ENCODE results near the gene CDK5RAP2. TPM values are rescaled to one million over a fixed set of nuclear protein-coding genes. Genes with fewer than 3 reads are reported as not detected.

CDK5RAP2 gene
- total RNA-seq, 2 experiments from 2014 or later: 76.0 to 81.6 TPM

DNA sequence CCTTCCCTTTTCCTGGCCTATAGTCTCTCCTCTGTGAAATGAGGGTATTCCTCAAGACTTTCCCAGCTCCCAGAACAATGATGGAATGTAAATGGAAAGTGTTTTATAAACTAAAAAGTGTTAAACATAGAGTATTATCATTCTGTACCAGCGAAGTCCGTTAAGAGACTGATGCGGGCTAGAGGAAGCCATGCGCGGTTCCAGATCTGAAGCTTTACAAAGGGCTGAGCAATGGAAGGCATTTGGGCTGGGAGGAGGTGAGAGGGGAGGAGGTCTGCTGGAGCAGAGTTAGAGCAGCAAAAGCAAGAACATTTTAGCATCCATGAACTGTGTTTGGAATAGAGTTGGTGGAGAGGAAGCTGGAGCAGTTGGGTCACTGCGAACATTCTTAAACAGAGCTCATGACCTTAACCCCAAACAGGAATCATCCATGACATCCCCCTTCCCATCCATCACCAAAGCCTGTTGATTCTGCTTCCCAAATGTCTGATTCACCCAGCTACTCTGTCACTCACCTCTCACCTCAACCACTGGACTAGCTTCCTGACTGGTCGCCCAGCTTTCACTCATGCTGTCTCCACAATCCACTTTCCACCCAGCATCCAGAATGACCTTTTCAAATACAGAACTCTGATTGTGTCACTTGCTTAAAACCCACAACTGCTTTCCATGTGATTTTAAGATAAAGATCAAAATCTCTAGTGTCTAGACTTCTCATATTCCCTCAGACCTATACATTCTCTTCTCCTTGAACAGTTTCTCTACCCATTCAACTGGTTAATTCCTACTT lies 37.1 kb downstream of the CDK5RAP2 start:
- no TSS peak for BruUV-seq (replicated peaks)
- Histone ChIP-seq H3K27ac (ENCODE audit: low read depth, low read length, poor library complexity, severe bottlenecking) (no peak overlapping the region), H3K36me3 (ENCODE audit: insufficient read depth, low read length) (peaks cover 93% of the 10 kb centered on the region), H3K4me3 (ENCODE audit: low read depth, low read length, poor library complexity, severe bottlenecking) (no peak overlapping the region), H2AFZ (ENCODE audit: low read length) (no peak overlapping the region), H4K20me1 (ENCODE audit: insufficient read depth, low read length) (no peaks in the 10 kb centered on the region), H3K79me2 (ENCODE audit: insufficient read depth, low read depth, low read length) (no peaks in the 10 kb centered on the region), H3K9me3 (ENCODE audit: low read length) (no peaks in the 10 kb centered on the region), H3K4me2 (ENCODE audit: low read length) (no peak overlapping the region), H3K4me1 (ENCODE audit: insufficient read depth, low read length, poor library complexity, severe bottlenecking) (no peaks in the 10 kb centered on the region), H3K9me2 (ENCODE audit: insufficient read depth, low read length) (no peaks in the 10 kb centered on the region)
- ChIA-PET CTCF (ENCODE audit: unreplicated experiment) (no interaction called here), POLR2A (interaction anchor here (0.8 to 1.6 kb wide), 3 partner anchors 11 to 19 kb away, joined by 3 to 5 read pairs (median 4); no protein-coding TSS in a partner anchor)
- no peak for DNase-seq (ENCODE audit: low spot score)
- intact Hi-C loops (cut with micrococcal nuclease; ENCODE audit: unreplicated experiment): no loop called here
- TF ChIP-seq CTCF (conservative IDR thresholded peaks at IDR 0.05; ENCODE audit: low read length) (no peak), EZH2phosphoT487 (IDR thresholded peaks at IDR 0.05; ENCODE audit: borderline replicate concordance, low read depth, low read length) (no peak)

GRCh38 chr9:120541921-120542320 lies 38.0 kb downstream of the CDK5RAP2 start:
- BruUV-seq (replicated peaks): no TSS peak
- intact Hi-C loops (cut with micrococcal nuclease; ENCODE audit: unreplicated experiment): no loop called here
- TF ChIP-seq CTCF (conservative IDR thresholded peaks at IDR 0.05; ENCODE audit: low read length) (no peak), EZH2phosphoT487 (IDR thresholded peaks at IDR 0.05; ENCODE audit: borderline replicate concordance, low read depth, low read length) (no peak)
- H3K4me3 ChIP-seq (ENCODE audit: low read depth, low read length, poor library complexity, severe bottlenecking): no peak overlapping the region
- no peaks in the 10 kb centered on the region for H3K9me2 ChIP-seq (ENCODE audit: insufficient read depth, low read length)
- H3K79me2 ChIP-seq (ENCODE audit: insufficient read depth, low read depth, low read length): no peaks in the 10 kb centered on the region
- no peak overlapping the region for H3K4me2 ChIP-seq (ENCODE audit: low read length)
- no peak overlapping the region for H2AFZ ChIP-seq (ENCODE audit: low read length)
- no peaks in the 10 kb centered on the region for H4K20me1 ChIP-seq (ENCODE audit: insufficient read depth, low read length)
- ChIA-PET CTCF (ENCODE audit: unreplicated experiment) (no interaction called here), POLR2A (interaction anchor here (0.6 to 0.7 kb wide), 3 partner anchors 21 to 159 kb away, joined by 4 read pairs; no protein-coding TSS in a partner anchor)
- H3K4me1 ChIP-seq (ENCODE audit: insufficient read depth, low read length, poor library complexity, severe bottlenecking): no peaks in the 10 kb centered on the region
- DNase-seq (ENCODE audit: low spot score): no peak
- no peaks in the 10 kb centered on the region for H3K9me3 ChIP-seq (ENCODE audit: low read length)
- peaks cover 96% of the 10 kb centered on the region for H3K36me3 ChIP-seq (ENCODE audit: insufficient read depth, low read length)
- no peak overlapping the region for H3K27ac ChIP-seq (ENCODE audit: low read depth, low read length, poor library complexity, severe bottlenecking)

- ChIA-PET POLR2A (interaction anchor here (0.5 kb wide), 1 partner anchor 128 kb away, joined by 3 read pairs; no protein-coding TSS in a partner anchor), CTCF (ENCODE audit: unreplicated experiment) (no interaction called here)
- H3K79me2 ChIP-seq (ENCODE audit: insufficient read depth, low read depth, low read length): no peaks in the 10 kb centered on the region
- no TSS peak for BruUV-seq (replicated peaks)
- peaks cover 96% of the 10 kb centered on the region for H3K36me3 ChIP-seq (ENCODE audit: insufficient read depth, low read length)
- no peak overlapping the region for H3K4me2 ChIP-seq (ENCODE audit: low read length)
- no peak for DNase-seq (ENCODE audit: low spot score)
- H3K27ac ChIP-seq (ENCODE audit: low read depth, low read length, poor library complexity, severe bottlenecking): no peak overlapping the region
- H2AFZ ChIP-seq (ENCODE audit: low read length): no peak overlapping the region
- no peaks in the 10 kb centered on the region for H4K20me1 ChIP-seq (ENCODE audit: insufficient read depth, low read length)
- H3K4me3 ChIP-seq (ENCODE audit: low read depth, low read length, poor library complexity, severe bottlenecking): no peak overlapping the region
- H3K9me3 ChIP-seq (ENCODE audit: low read length): no peaks in the 10 kb centered on the region
- no peaks in the 10 kb centered on the region for H3K4me1 ChIP-seq (ENCODE audit: insufficient read depth, low read length, poor library complexity, severe bottlenecking)
- H3K9me2 ChIP-seq (ENCODE audit: insufficient read depth, low read length): no peaks in the 10 kb centered on the region
- intact Hi-C loops (cut with micrococcal nuclease; ENCODE audit: unreplicated experiment): no loop called here
- TF ChIP-seq CTCF (conservative IDR thresholded peaks at IDR 0.05; ENCODE audit: low read length) (no peak), EZH2phosphoT487 (IDR thresholded peaks at IDR 0.05; ENCODE audit: borderline replicate concordance, low read depth, low read length) (no peak)
These were observed 40.0 kb downstream of the CDK5RAP2 start for GRCh38 chr9:120539951-120540350.

All from OCI-LY7 (cell line).